Rectal smooth muscle tissue (tissue), 1 donor: ENCODE results near the gene PMPCA.

Experiments used
- H3K27ac ChIP-seq: one replicate; pipeline ENCODE4 v1.7.0; 2013; ENCODE audit warnings: low read depth, low read length, inconsistent platforms
- H3K27me3 ChIP-seq: one replicate; pipeline ENCODE4 v1.7.0; 2013; ENCODE audit warnings: low read length; ENCODE audit not compliant: control insufficient read depth, insufficient read depth
- H3K36me3 ChIP-seq: one replicate; pipeline ENCODE4 v1.7.0; 2013; ENCODE audit warnings: low read length; ENCODE audit not compliant: control insufficient read depth, insufficient read depth
- H3K4me1 ChIP-seq: one replicate; pipeline ENCODE4 v1.7.0; 2013; ENCODE audit warnings: low read length; ENCODE audit not compliant: control insufficient read depth, insufficient read depth
- H3K4me3 ChIP-seq: one replicate; pipeline ENCODE4 v1.7.0; 2013; ENCODE audit warnings: low read length
- H3K9ac ChIP-seq: one replicate; pipeline ENCODE4 v1.7.0; 2013; ENCODE audit warnings: low read length

PMPCA gene

GRCh38 chr9:136466155-136466541 is 55.7 kb downstream of the PMPCA start:
- peaks cover 55% of the 10 kb centered on the region for H3K36me3 ChIP-seq
- no peak overlapping the region for H3K4me3 ChIP-seq
- no peak overlapping the region for H3K27ac ChIP-seq

DNA sequence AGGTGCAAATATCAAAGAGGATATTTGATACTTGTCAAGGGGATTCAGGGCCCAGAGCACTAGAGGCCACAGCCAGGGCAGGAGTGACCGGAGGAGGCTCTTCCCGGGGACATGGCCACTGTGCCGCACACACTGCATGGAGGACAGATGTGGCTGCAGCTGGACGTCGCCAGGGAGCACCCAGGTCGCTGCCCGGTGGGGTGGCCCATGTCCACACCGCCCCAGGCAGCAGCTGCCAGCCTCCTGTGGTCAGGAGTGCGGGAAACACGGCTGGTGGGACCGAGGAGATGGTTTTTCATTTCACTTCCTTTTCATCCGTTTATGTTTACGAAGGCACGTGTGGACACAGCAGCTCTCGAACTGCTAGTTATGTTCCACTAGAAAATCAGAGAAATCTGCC is 57.3 kb downstream of the PMPCA start:
- H3K4me3 ChIP-seq, result no peak overlapping the region
- H3K9ac ChIP-seq, result no peak overlapping the region
- H3K36me3 ChIP-seq, result peaks cover 47% of the 10 kb centered on the region
- no peaks in the 10 kb centered on the region for H3K4me1 ChIP-seq
- no peaks in the 10 kb centered on the region for H3K27me3 ChIP-seq
- H3K27ac ChIP-seq, result no peak overlapping the region

More at GRCh38 chr9:136466155-136466541, 55.7 kb downstream of the PMPCA start:
- no peak overlapping the region for H3K9ac ChIP-seq
- no peaks in the 10 kb centered on the region for H3K27me3 ChIP-seq
- no peaks in the 10 kb centered on the region for H3K4me1 ChIP-seq

DNA sequence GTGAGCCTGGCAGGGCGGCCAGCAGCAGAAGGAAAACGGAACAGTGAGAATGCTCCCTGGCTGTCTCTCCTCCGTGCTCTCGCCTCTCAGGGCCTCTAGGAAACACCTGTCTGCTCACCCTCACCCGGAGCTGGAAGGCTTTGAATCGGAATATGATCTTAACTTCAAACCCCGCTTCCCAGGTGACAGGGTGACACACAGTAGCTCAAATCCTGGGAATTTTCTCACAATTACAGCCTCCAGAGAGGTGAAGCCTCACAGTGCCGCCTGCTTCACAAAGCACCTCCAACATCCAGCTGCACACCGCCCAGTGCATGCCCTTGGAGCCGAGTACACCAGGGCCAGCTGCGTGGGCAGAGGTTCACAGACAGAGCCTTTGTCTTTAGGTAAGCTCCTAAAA is 59.9 kb downstream of the PMPCA start:
- Histone ChIP-seq H3K4me3 (no peak overlapping the region), H3K27me3 (no peaks in the 10 kb centered on the region), H3K27ac (no peak overlapping the region), H3K9ac (no peak overlapping the region), H3K36me3 (peaks cover 47% of the 10 kb centered on the region), H3K4me1 (no peaks in the 10 kb centered on the region)

GRCh38 chr9:136470792-136471469 is 60.5 kb downstream of the PMPCA start:
- H3K4me1 ChIP-seq, result no peaks in the 10 kb centered on the region
- no peak overlapping the region for H3K9ac ChIP-seq
- H3K27me3 ChIP-seq, result no peaks in the 10 kb centered on the region
- H3K27ac ChIP-seq, result no peak overlapping the region
- H3K36me3 ChIP-seq, result peaks cover 47% of the 10 kb centered on the region
- H3K4me3 ChIP-seq, result no peak overlapping the region

DNA sequence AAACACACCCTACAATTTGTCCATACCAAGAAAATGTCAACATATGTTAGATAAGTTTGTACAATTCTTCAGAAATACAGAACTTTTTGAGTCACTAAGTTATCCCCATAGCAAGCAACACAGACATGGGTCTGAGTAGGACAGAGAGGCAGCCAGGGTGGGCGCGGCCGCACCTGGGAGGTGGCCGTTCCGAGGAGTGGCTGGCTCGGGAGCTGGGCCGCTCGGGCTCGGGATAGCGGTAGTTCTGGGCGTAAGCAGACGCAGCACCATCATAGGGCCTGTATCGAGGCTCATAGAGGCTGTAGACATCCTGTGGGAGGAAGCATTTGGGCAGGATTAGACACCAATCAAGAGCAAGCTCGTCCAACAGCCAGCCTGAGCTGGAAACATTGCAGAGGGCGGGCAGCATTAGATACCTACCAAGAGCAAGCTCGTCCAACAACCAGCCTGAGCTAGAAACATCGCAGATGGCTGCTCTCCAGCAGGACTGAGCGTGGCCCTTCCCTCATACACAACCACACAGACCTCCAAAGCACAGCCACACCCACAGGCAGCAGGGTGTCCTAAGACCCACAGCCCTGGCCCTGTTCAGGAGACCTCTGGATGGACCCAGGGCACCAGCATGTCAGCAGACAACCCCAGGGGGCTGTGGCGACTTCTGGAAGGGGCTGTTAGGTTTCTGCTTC is 61.5 kb downstream of the PMPCA start:
- H3K4me3 ChIP-seq, result no peak overlapping the region
- no peak overlapping the region for H3K9ac ChIP-seq
- peaks cover 50% of the 10 kb centered on the region for H3K36me3 ChIP-seq
- no peaks in the 10 kb centered on the region for H3K4me1 ChIP-seq
- H3K27ac ChIP-seq, result no peak overlapping the region
- H3K27me3 ChIP-seq, result no peaks in the 10 kb centered on the region

DNA sequence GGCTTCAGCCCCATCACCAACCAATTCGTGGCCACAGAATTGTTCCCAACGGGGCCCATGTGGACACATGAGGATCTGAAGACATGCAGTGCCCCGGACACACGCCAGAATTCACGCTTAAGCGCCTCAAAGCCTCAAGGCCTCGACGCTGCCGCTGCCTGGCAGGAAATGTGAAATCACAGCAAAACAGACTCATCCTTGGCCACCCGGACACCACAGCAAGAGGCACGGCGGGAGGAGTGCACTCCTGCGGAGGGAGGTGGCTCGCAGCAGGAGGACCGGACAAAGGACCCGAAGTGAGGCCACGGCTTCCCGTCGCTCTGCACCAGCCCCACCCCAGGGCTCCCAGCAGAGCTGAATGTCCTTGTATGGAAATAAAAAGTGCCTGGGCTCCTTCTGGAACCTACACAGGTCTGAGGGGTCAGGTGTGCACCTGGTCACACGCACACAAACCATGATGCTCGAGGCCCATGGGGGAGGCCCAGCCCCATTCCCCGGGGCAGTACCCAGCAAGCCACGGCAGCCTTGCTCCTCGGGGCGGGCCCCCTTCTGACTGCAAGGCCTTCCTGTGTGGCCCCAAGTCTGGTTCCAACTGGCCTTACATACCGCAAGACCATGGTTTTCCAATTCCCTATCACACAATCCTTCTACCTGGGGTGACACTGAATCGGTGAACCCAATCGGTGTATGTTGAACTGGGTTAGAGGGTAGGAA is 62.3 kb downstream of the PMPCA start:
- no peak overlapping the region for H3K9ac ChIP-seq
- H3K4me1 ChIP-seq, result no peaks in the 10 kb centered on the region
- no peaks in the 10 kb centered on the region for H3K27me3 ChIP-seq
- H3K4me3 ChIP-seq, result no peak overlapping the region
- peaks cover 55% of the 10 kb centered on the region for H3K36me3 ChIP-seq
- H3K27ac ChIP-seq, result no peak overlapping the region

DNA sequence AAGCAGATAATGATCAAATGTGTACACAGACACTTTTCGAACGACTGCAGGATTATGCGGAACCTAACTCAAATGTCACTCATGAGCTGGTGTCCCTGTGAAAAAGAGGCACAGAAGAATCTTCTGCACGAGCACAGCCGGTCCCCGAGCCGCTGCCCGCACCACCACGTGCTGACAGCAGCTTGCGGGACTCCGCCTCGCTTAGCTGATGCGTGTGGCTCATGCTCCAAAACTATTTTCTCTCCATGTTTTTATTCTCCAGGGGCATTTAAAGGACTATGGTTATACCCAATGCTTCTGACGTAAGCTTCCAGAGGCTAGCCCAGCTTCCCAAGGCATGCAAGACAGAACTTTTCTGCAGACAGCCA is 62.9 kb downstream of the PMPCA start:
- Histone ChIP-seq H3K36me3 (peaks cover 53% of the 10 kb centered on the region), H3K4me3 (no peak overlapping the region), H3K9ac (no peak overlapping the region), H3K27ac (no peak overlapping the region), H3K4me1 (no peaks in the 10 kb centered on the region), H3K27me3 (no peaks in the 10 kb centered on the region)
